ENCODE data around the gene STEAP1B.
"Not testable (repeated sequence)": the region's sequence is repeated elsewhere in the genome, so short reads cannot be mapped to it uniquely, and the experiment has no call there.

The STEAP1B gene

GRCh38 chr7:22444181-22444971 is 55.6 kb downstream of the STEAP1B start:
- H3K4me3 ChIP-seq (ENCODE audit: low read depth, low read length): no peak overlapping the region
- no peak for TF ChIP-seq CTCF (IDR thresholded peaks at IDR 0.05; ENCODE audit: low read depth, low read length, missing control alignments)
- in situ Hi-C loops (cut with HindIII; ENCODE audit: low sequenced_read_pairs): no loop called here
- DNase-seq (ENCODE audit: low read depth): no peak

GRCh38 chr7:22443370-22444180 is 56.4 kb downstream of the STEAP1B start:
- DNase-seq (ENCODE audit: low read depth): no peak
- no peak for TF ChIP-seq CTCF (IDR thresholded peaks at IDR 0.05; ENCODE audit: low read depth, low read length, missing control alignments)
- in situ Hi-C loops (cut with HindIII; ENCODE audit: low sequenced_read_pairs): no loop called here
- H3K4me3 ChIP-seq (ENCODE audit: low read depth, low read length): no peak overlapping the region

- no peak for DNase-seq (ENCODE audit: low read depth)
- no peak overlapping the region for H3K4me3 ChIP-seq (ENCODE audit: low read depth, low read length)
- in situ Hi-C loops (cut with HindIII; ENCODE audit: low sequenced_read_pairs): no loop called here
- TF ChIP-seq CTCF (IDR thresholded peaks at IDR 0.05; ENCODE audit: low read depth, low read length, missing control alignments): no peak
These were observed 57.1 kb downstream of the STEAP1B start for GRCh38 chr7:22442882-22443369.

- no peak overlapping the region for H3K4me3 ChIP-seq (ENCODE audit: low read depth, low read length)
- TF ChIP-seq CTCF (IDR thresholded peaks at IDR 0.05; ENCODE audit: low read depth, low read length, missing control alignments): no peak
- in situ Hi-C loops (cut with HindIII; ENCODE audit: low sequenced_read_pairs): no loop called here
- DNase-seq (ENCODE audit: low read depth): no peak
These were observed 57.7 kb downstream of the STEAP1B start for GRCh38 chr7:22442187-22442881.

GRCh38 chr7:22441157-22441556 is 58.8 kb downstream of the STEAP1B start:
- DNase-seq (ENCODE audit: low read depth): no peak
- H3K4me3 ChIP-seq (ENCODE audit: low read depth, low read length): no peak overlapping the region
- in situ Hi-C loops (cut with HindIII; ENCODE audit: low sequenced_read_pairs): no loop called here
- no peak for TF ChIP-seq CTCF (IDR thresholded peaks at IDR 0.05; ENCODE audit: low read depth, low read length, missing control alignments)

- TF ChIP-seq CTCF (IDR thresholded peaks at IDR 0.05; ENCODE audit: low read depth, low read length, missing control alignments): no peak
- in situ Hi-C loops (cut with HindIII; ENCODE audit: low sequenced_read_pairs): no loop called here
- DNase-seq (ENCODE audit: low read depth): no peak
- no peak overlapping the region for H3K4me3 ChIP-seq (ENCODE audit: low read depth, low read length)
These were observed 61.0 kb downstream of the STEAP1B start for GRCh38 chr7:22438994-22439393.

- DNase-seq (ENCODE audit: low read depth); H3K4me3 ChIP-seq (ENCODE audit: low read depth, low read length); in situ Hi-C loops (cut with HindIII; ENCODE audit: low sequenced_read_pairs): not testable (repeated sequence)
These were observed 63.4 kb downstream of the STEAP1B start for GRCh38 chr7:22436552-22436951.
